Neural progenitor cell (in vitro differentiated cells): Measurements from ENCODE around the gene ANKRD22. TPM values are rescaled to one million over a fixed set of nuclear protein-coding genes. Genes with fewer than 3 reads are reported as not detected.

Experiments
- DNase-seq: peaks from one replicate; pipeline ENCODE4 v3.0.0-alpha.2; 2016; ENCODE audit warnings: low spot score
- H2AFZ ChIP-seq: fragments of 200-600 bp; sonication (generic); replicated peaks from 2 replicates; pipeline ENCODE4 v1.6.1; 2016; ENCODE audit warnings: antibody characterized with exemption
- H3F3A ChIP-seq: fragments of 200-600 bp; sonication (generic); 2 replicates; pipeline ENCODE4 v1.6.1; 2016; ENCODE audit warnings: antibody characterized with exemption, low read depth
- H3K27ac ChIP-seq: fragments of 200-600 bp; sonication (generic); 2 replicates; pipeline ENCODE4 v1.5.1; 2016; ENCODE audit warnings: mild to moderate bottlenecking
- H3K27me3 ChIP-seq: fragments of 200-600 bp; sonication (generic); 2 replicates; pipeline ENCODE4 v1.6.1; 2016; ENCODE audit warnings: mild to moderate bottlenecking, moderate library complexity
- H3K36me3 ChIP-seq: fragments of 200-600 bp; sonication (generic); 2 replicates; pipeline ENCODE4 v1.5.1; 2016
- H3K4me1 ChIP-seq: fragments of 200-600 bp; sonication (generic); 2 replicates; pipeline ENCODE4 v1.6.1; 2016; ENCODE audit warnings: mixed run types
- H3K4me2 ChIP-seq: fragments of 200-600 bp; sonication (generic); 2 replicates; pipeline ENCODE4 v1.6.1; 2016
- H3K4me3 ChIP-seq: fragments of 200-600 bp; sonication (generic); 2 replicates; pipeline ENCODE4 v1.5.1; 2016
- H3K79me2 ChIP-seq: fragments of 200-600 bp; sonication (generic); 2 replicates; pipeline ENCODE4 v1.6.1; 2016; ENCODE audit warnings: low read depth
- H3K9ac ChIP-seq: fragments of 200-600 bp; sonication (generic); 2 replicates; pipeline ENCODE4 v1.6.1; 2016
- H3K9me3 ChIP-seq: fragments of 200-600 bp; sonication (generic); 2 replicates; pipeline ENCODE4 v1.5.1; 2016; ENCODE audit warnings: low read depth
- H4K20me1 ChIP-seq: fragments of 200-600 bp; sonication (generic); 2 replicates; pipeline ENCODE4 v1.6.1; 2016; ENCODE audit warnings: low read depth
- H3K27ac Mint-ChIP-seq: 3 replicates; pipeline ENCODE4 v1.8.0; 2021; ENCODE audit warnings: mixed read lengths
- H3K27me3 Mint-ChIP-seq: 2 replicates; pipeline ENCODE4 v1.8.0; 2022; ENCODE audit warnings: low read depth, mild to moderate bottlenecking, inconsistent platforms, moderate library complexity, mixed read lengths; ENCODE audit not compliant: insufficient read depth
- H3K36me3 Mint-ChIP-seq: 3 replicates; pipeline ENCODE4 v1.8.0; 2021; ENCODE audit warnings: mixed read lengths
- H3K4me1 Mint-ChIP-seq: 3 replicates; pipeline ENCODE4 v1.8.0; 2021; ENCODE audit warnings: mixed read lengths
- H3K4me3 Mint-ChIP-seq: 3 replicates; pipeline ENCODE4 v1.8.0; 2021; ENCODE audit warnings: mild to moderate bottlenecking, moderate library complexity, mixed read lengths
- H3K9me3 Mint-ChIP-seq: 3 replicates; pipeline ENCODE4 v1.8.0; 2020; ENCODE audit warnings: mixed read lengths
- CTCF ChIP-seq: fragments of 200-600 bp; sonication (generic); IDR thresholded peaks from 2 replicates; pipeline ENCODE4 v1.5.1; 2017; ENCODE audit warnings: antibody characterized with exemption, mild to moderate bottlenecking
- EZH2 ChIP-seq: fragments of 200-600 bp; sonication (generic); IDR thresholded peaks from 2 replicates; pipeline ENCODE4 v1.6.1; 2017; ENCODE audit warnings: antibody characterized with exemption, mild to moderate bottlenecking, moderate library complexity
- EZH2phosphoT487 ChIP-seq: fragments of 200-600 bp; sonication (generic); IDR thresholded peaks from 2 replicates; pipeline ENCODE4 v1.6.1; 2017; ENCODE audit warnings: antibody characterized with exemption
- total RNA-seq: library from RNA; depleted of rRNA; stranded (reverse); fragments of >200 nt; gene quantifications from 2 replicates; pipeline ENCODE4 v1.2.3, GENCODE V29; 2015; ENCODE audit warnings: low replicate concordance

ANKRD22 gene
- total RNA-seq, 1 donor from 2014 or later, result not detected

GRCh38 chr10:88833156-88833555 lies 18.5 kb downstream of the ANKRD22 start:
- Histone ChIP-seq H4K20me1 (no peaks in the 10 kb centered on the region), H3K9ac (no peak overlapping the region), H3F3A (no peaks in the 10 kb centered on the region), H3K4me1 (no peaks in the 10 kb centered on the region), H3K36me3 (no peaks in the 10 kb centered on the region), H3K79me2 (no peaks in the 10 kb centered on the region), H3K4me2 (no peak overlapping the region), H2AFZ (no peak overlapping the region), H3K27me3 (peaks cover 4% of the 10 kb centered on the region), H3K4me3 (no peak overlapping the region), H3K27ac (no peak overlapping the region), H3K9me3 (no peaks in the 10 kb centered on the region)
- no peak for TF ChIP-seq EZH2phosphoT487
- TF ChIP-seq CTCF, result no peak
- no peak for TF ChIP-seq EZH2
- Mint-ChIP-seq H3K4me1 (no peaks in the 10 kb centered on the region), H3K36me3 (no peaks in the 10 kb centered on the region), H3K27me3 (no peaks in the 10 kb centered on the region), H3K27ac (no peak overlapping the region), H3K4me3 (no peak overlapping the region), H3K9me3 (no peaks in the 10 kb centered on the region)
- DNase-seq, result no peak

- no peaks in the 10 kb centered on the region for H3K36me3 Mint-ChIP-seq
- no peak overlapping the region for H3K27ac ChIP-seq
- no peak for TF ChIP-seq CTCF
- TF ChIP-seq EZH2phosphoT487, result no peak
- no peak for TF ChIP-seq EZH2
Measured at GRCh38 chr10:88832376-88832775, 19.3 kb downstream of the ANKRD22 start.

GRCh38 chr10:88831709-88832108 lies 19.9 kb downstream of the ANKRD22 start:
- Histone ChIP-seq H3K79me2 (no peaks in the 10 kb centered on the region), H4K20me1 (no peaks in the 10 kb centered on the region), H3K9ac (no peak overlapping the region), H2AFZ (no peak overlapping the region), H3K27ac (no peak overlapping the region), H3K4me2 (no peak overlapping the region), H3K36me3 (no peaks in the 10 kb centered on the region), H3K4me3 (no peak overlapping the region), H3F3A (no peaks in the 10 kb centered on the region), H3K9me3 (no peaks in the 10 kb centered on the region), H3K4me1 (no peaks in the 10 kb centered on the region), H3K27me3 (peaks cover 4% of the 10 kb centered on the region)
- Mint-ChIP-seq H3K4me1 (no peaks in the 10 kb centered on the region), H3K36me3 (no peaks in the 10 kb centered on the region), H3K27ac (no peak overlapping the region), H3K27me3 (no peaks in the 10 kb centered on the region), H3K4me3 (no peak overlapping the region), H3K9me3 (no peaks in the 10 kb centered on the region)
- DNase-seq, result no peak
- no peak for TF ChIP-seq EZH2
- no peak for TF ChIP-seq CTCF
- no peak for TF ChIP-seq EZH2phosphoT487

More at GRCh38 chr10:88832376-88832775, 19.3 kb downstream of the ANKRD22 start:
- Histone ChIP-seq H3K27me3 (peaks cover 4% of the 10 kb centered on the region), H2AFZ (no peak overlapping the region), H3K9ac (no peak overlapping the region), H4K20me1 (no peaks in the 10 kb centered on the region), H3F3A (no peaks in the 10 kb centered on the region), H3K9me3 (no peaks in the 10 kb centered on the region), H3K4me2 (no peak overlapping the region), H3K4me1 (no peaks in the 10 kb centered on the region), H3K4me3 (no peak overlapping the region), H3K79me2 (no peaks in the 10 kb centered on the region), H3K36me3 (no peaks in the 10 kb centered on the region)
- H3K27me3 Mint-ChIP-seq, result no peaks in the 10 kb centered on the region
- H3K4me1 Mint-ChIP-seq, result no peaks in the 10 kb centered on the region
- no peak for DNase-seq
- H3K4me3 Mint-ChIP-seq, result no peak overlapping the region
- H3K27ac Mint-ChIP-seq, result no peak overlapping the region
- H3K9me3 Mint-ChIP-seq, result no peaks in the 10 kb centered on the region
